Spleen (tissue), 7 donors: ENCODE results near the gene IL7R.

Experiments used
- POLR2A ChIP-seq, 3 donors: fragments of 450-650 bp; IDR thresholded peaks; one replicate each; pipeline ENCODE4 v1.5.1; 2017; ENCODE audit warnings: antibody characterized with exemption in 3 of 3, mild to moderate bottlenecking in 1 of 3
- POLR2AphosphoS5 ChIP-seq, 3 donors: sonication (generic); formaldehyde crosslinking; IDR thresholded peaks; one replicate each; pipeline ENCODE4 v1.5.1; 2017; ENCODE audit warnings: antibody characterized with exemption in 3 of 3
- TF ChIP-seq, protein P1 (sequence below), 11 experiments: fragments of 200-600 bp in 7 of 11; fragments of 450-650 bp in 4 of 11; sonication (generic) in 4 of 11; IDR thresholded peaks in 8 of 11; conservative IDR thresholded peaks in 3 of 11; 1 replicate in 7 of 11; 2 replicates in 4 of 11; pipeline versions ENCODE4 v1.4.0 to v1.8.0; 2016 to 2021; ENCODE audit warnings: antibody characterized with exemption in 11 of 11, inconsistent platforms in 4 of 11, mild to moderate bottlenecking in 1 of 11
- donor health status: DM: no; HTN: no; CAD: no; lungs with moderate emphysema.
- donor health status: DM: no; HTN: no; CAD: no.
- donor health status: DM: no; HTN: no; CAD: no.

GRCh38 chr5:35898952-35899660 is 42.4 kb downstream of the IL7R start:
- no peak for TF ChIP-seq POLR2A (IDR thresholded peaks at IDR 0.05)
- TF ChIP-seq, protein P1, sequence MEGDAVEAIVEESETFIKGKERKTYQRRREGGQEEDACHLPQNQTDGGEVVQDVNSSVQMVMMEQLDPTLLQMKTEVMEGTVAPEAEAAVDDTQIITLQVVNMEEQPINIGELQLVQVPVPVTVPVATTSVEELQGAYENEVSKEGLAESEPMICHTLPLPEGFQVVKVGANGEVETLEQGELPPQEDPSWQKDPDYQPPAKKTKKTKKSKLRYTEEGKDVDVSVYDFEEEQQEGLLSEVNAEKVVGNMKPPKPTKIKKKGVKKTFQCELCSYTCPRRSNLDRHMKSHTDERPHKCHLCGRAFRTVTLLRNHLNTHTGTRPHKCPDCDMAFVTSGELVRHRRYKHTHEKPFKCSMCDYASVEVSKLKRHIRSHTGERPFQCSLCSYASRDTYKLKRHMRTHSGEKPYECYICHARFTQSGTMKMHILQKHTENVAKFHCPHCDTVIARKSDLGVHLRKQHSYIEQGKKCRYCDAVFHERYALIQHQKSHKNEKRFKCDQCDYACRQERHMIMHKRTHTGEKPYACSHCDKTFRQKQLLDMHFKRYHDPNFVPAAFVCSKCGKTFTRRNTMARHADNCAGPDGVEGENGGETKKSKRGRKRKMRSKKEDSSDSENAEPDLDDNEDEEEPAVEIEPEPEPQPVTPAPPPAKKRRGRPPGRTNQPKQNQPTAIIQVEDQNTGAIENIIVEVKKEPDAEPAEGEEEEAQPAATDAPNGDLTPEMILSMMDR (IDR thresholded peaks at IDR 0.05 in 8 of 11, conservative IDR thresholded peaks at IDR 0.05 in 3 of 11) = no peak
- TF ChIP-seq POLR2AphosphoS5 (IDR thresholded peaks at IDR 0.05) = no peak
